ENCODE results near the gene OPN5. TPM values are rescaled to one million over a fixed set of nuclear protein-coding genes. Genes with fewer than 3 reads are reported as not detected.

The OPN5 gene
- total RNA-seq, 4 donors from 2014 or later, result not detected

- DNase-seq (ENCODE audit: low spot score in 2 of 2), result no peak
- TF ChIP-seq CTCF (IDR thresholded peaks at IDR 0.05), result no peak
- intact Hi-C loops (cut with DNase I; ENCODE audit: low total_unique reads), result no loop called here
- no peak overlapping the region for H3K4me3 ChIP-seq (ENCODE audit: low read depth, poor library complexity, severe bottlenecking)
Measured at GRCh38 chr6:47834196-47834595, 52.4 kb downstream of the OPN5 start.

- intact Hi-C loops (cut with DNase I; ENCODE audit: low total_unique reads), result no loop called here
- H3K4me3 ChIP-seq (ENCODE audit: low read depth, poor library complexity, severe bottlenecking), result no peak overlapping the region
- TF ChIP-seq CTCF (IDR thresholded peaks at IDR 0.05) (no peak), POLR2A (IDR thresholded peaks at IDR 0.05) (no peak)
- DNase-seq (ENCODE audit: low spot score in 2 of 2), result no peak
Measured at GRCh38 chr6:47836046-47836445, 54.2 kb downstream of the OPN5 start.

- H3K4me3 ChIP-seq (ENCODE audit: low read depth, poor library complexity, severe bottlenecking), result no peak overlapping the region
- 90 to 100% methylated on average over 1 of the region's 1 CpG for WGBS, 2 donors
- TF ChIP-seq CTCF (IDR thresholded peaks at IDR 0.05) (no peak), POLR2A (IDR thresholded peaks at IDR 0.05) (no peak)
- no peak for DNase-seq (ENCODE audit: low spot score in 2 of 2)
- intact Hi-C loops (cut with DNase I; ENCODE audit: low total_unique reads), result no loop called here
Measured at GRCh38 chr6:47836639-47837038, 54.8 kb downstream of the OPN5 start.

GRCh38 chr6:47839645-47840044, 57.8 kb downstream of the OPN5 start:
- no peak overlapping the region for H3K4me3 ChIP-seq (ENCODE audit: low read depth, poor library complexity, severe bottlenecking)
- TF ChIP-seq POLR2A (IDR thresholded peaks at IDR 0.05) (no peak), CTCF (IDR thresholded peaks at IDR 0.05) (no peak)
- 86 to 91% methylated on average over 1 of the region's 1 CpG for WGBS, 2 donors
- intact Hi-C loops (cut with DNase I; ENCODE audit: low total_unique reads), result no loop called here
- DNase-seq (ENCODE audit: low spot score in 2 of 2), result no peak

GRCh38 chr6:47844881-47845280, 63.0 kb downstream of the OPN5 start:
- TF ChIP-seq POLR2A (IDR thresholded peaks at IDR 0.05) (no peak), CTCF (IDR thresholded peaks at IDR 0.05) (no peak)
- DNase-seq (ENCODE audit: low spot score in 2 of 2), result no peak
- intact Hi-C loops (cut with DNase I; ENCODE audit: low total_unique reads), result no loop called here
- H3K4me3 ChIP-seq (ENCODE audit: low read depth, poor library complexity, severe bottlenecking), result no peak overlapping the region
- 55 to 59% methylated on average over 3 of the region's 3 CpGs for WGBS, 2 donors

- no peak for DNase-seq (ENCODE audit: low spot score in 2 of 2)
- H3K4me3 ChIP-seq (ENCODE audit: low read depth, poor library complexity, severe bottlenecking), result no peak overlapping the region
- no peak for TF ChIP-seq CTCF (IDR thresholded peaks at IDR 0.05)
- TF ChIP-seq POLR2A (IDR thresholded peaks at IDR 0.05), result no peak
- 67 to 69% methylated on average over 1 of the region's 1 CpG for WGBS, 2 donors
- intact Hi-C loops (cut with DNase I; ENCODE audit: low total_unique reads), result no loop called here
Measured at GRCh38 chr6:47846752-47847151, 64.9 kb downstream of the OPN5 start.
